HG03342 (cell line): ENCODE results near the gene TOX2.

ENCODE experiments used
- ATAC-seq: cut with Tn5 transposase; IDR thresholded peaks from one replicate; pipeline ENCODE4 v1.9.1; 2021; ENCODE audit warnings: mild to moderate bottlenecking, moderate library complexity; ENCODE audit not compliant: unreplicated experiment

The TOX2 gene

DNA sequence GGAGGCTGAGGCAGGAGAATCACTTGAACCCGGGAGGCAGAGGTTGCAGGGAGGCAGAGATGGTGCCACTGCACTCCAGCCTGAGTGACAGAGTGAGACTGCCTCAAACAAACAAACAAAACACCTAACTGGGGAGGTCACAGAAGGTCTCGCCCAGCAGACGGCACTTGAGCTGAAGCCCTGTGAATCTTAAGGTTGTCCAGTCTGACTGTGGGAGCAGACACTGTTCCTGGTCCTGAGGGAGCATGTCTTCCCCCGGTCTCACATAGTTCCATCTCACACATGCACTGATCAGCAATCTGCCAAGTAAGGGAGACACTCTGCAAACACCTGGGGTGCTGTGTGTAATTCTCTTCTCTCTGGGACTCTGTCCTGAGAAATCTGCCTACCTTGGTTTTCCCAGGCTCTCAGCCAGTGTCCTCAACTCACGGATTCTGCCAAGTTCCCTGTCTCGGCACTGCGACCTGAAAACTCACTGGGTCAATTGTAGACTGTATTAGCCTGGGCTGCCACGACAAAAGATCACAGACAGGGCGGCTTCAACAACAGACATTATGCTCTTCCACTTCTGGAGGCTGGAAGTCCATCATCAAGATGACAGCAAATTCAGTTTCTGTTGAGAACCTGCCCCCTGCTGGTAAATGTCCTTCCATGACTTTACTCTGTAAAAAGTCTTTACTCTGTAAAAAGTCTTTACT, 178.0 kb downstream of the TOX2 start:
- no peak for ATAC-seq

DNA sequence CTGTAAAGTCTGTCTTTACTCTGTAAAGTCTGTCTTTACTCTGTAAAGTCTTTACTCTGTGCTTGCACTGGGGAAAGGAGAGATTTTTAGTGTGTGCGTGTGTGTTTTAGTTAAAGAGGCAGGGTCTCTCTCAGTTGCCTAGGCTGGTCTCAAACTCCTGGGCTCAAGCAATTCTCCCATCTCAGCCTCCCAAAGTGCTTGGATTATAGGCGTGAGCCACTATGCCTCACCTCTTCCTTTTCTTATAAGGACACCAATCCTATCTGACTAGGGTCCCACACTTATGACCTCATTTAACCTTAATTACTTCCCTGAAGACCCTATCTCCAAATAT, 178.6 kb downstream of the TOX2 start:
- no peak for ATAC-seq

DNA sequence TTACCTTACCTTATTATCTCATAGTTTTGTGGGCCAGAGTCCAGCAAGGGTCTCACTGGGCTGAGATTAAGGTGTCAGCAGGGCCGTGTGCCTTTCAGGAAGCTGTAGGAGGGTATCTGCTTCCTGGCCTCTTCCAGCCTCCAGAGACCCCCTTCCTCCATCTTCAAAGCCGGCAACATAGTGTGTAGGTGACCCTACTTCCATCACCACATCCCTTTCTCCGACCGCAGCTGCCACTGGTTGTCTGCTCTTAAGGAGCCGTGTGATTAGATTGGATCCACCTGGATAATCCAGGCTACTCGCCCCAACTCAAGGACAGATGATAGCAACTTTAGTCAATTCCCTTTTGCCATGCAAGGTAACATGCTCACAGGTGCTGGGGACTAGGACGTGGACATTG, 181.2 kb downstream of the TOX2 start:
- ATAC-seq, result no peak

DNA sequence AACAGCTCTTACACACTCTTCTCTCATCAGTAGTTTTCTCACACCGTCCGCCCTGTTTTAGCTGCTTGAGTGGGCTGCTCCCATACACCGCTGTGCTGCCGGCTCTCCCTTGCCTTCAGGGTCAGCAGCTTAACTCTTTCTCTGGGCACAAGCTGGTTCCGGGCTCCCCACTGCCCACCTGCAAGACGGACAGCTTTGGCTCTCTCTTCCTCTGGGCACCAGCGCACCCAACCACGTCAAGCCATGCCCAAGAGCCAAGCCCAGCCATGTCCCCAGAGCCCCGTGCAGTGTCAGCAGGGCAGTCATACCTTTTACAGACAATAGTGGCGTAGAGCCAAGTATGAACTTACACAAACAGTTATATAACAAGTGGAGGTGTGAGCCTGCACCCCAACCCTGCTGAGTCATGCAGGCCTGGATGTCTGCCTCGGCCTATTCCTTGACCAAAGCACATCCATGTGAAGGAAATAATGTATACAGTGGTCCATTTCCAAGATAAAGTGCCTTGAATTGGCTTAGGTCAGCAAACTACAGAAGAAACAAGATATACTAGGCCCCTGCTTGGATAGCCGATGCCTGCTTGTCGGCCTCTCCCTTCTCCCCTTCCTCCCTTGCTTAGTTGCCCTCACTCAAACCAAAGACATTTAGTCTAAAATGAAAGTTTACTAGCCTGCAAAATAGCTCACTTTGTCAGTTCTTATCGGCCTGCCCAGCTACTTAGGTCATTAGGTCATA, 183.0 kb downstream of the TOX2 start:
- no peak for ATAC-seq

DNA sequence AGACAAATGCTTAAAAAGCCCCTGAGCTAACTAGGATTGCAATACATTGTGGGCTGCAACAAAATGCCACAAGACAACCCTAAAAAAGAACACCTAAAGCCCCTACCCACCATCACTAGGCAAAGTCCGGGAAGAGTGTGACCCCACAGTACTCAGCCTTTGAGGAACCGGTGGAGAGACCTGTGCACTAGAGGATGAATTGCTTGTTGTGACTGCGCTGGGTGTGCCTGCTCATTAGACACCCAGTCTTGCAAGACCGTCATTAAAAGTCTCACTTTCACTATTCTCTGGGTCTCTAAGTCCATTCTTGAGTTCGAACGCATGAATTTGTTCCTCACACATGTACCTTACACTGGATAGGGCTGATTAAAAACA, 183.6 kb downstream of the TOX2 start:
- no peak for ATAC-seq

DNA sequence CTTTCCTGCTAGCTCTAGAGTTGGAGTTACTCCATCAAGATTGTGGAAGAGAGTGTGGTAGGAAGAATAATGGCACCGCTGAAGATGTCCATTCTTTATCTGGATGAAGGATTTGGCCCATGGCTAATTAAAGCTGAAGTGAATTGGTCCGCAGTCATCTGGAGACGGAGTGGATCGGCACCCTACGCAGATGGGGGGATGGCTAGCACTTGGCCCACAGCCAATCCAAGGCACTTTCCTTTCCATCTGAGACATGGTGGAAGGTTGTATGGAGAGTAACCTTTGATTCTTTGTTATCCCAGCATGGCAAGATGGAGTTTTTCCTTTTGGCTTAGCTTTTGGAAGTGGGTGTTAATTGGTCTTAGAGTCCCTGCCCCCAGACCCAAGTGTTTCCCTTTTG, 184.0 kb downstream of the TOX2 start:
- ATAC-seq, result no peak

DNA sequence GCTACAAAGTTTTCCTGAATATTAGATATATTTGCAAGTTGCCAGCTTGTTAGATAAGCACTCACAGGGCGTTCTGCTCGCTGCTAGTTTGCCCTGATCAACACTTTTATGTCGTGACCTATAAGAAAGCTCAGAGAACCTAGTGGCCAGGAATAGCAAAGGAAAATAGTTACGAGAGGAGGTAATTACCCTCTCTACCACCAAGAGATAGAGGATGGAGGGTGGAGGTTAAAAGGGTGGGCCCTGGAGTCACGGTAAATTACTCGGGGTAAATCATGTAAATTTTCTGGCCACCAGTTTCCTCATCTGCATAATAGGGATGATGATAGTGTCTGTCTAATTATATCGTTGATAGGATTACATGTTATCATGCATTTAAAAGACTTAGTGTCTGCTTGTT, 185.2 kb downstream of the TOX2 start:
- no peak for ATAC-seq

DNA sequence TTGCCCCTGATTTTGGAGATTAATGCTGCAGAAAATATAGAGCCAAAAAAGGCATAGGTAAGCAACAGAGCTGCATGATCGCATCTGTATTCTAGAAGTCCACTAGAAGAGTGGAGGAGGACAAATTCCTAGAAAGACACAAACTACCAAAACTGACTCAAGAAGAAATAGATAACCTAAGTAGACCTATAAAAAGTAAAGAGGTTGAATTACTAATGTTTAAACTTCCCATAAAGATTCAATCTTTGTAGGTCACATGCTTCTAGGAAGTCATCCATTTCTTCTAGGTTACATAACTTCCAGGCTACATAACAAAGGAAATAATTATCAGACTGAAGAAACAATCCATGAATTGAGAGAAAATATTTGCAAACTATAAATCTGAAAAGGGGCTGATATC, 187.9 kb downstream of the TOX2 start:
- ATAC-seq, result no peak

DNA sequence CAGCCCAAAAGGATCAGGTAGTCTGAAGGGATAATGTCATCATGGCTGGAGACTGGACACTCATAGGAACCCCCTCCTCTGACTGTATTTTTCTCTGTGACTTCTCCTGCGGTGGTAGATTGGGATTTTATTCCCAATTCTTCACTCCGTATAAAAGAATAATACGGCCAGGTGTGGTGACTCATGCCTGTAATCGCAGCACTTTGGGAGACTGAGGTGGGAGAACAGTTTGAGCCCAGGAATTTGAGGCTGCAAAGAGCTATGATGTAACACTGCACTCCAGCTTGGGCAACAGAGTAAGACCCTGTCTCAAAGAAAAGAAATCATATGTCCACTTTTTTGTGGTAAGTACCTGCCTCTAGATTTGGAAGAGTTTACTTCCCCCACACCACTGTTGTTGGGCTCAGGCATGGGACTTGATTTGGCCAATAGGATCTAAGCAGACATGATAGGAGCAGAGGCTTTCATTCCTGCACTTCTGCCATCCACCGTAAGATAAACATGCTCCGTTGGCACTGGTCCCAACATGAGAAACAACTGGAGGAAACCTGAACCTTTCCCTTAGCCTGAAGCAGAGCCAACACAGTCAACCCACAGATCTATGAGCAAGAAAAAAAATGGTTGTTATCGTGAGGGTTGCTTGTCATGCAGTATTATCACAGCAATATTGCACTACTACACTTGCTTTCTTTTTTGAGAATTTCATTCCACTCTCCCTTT, 190.3 kb downstream of the TOX2 start:
- no peak for ATAC-seq

DNA sequence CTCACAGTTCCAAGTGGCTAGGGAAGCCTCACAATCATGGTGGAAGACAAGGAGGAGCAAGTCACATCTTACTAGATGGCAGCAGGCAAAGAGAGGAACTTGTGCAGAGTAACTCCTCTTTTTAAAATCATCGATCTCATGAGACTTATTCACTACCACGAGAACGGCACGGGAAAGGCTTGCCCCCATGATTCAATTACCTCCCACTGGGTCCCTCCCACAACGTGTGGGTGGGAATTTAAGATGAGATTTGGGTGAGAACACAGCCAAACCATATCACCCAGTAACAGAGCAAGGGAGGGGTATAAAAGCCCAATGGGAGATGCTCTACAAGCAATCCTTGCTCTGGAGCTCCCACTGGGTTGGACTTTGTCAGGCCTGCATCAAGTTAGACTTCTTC, 192.0 kb downstream of the TOX2 start:
- no peak for ATAC-seq

DNA sequence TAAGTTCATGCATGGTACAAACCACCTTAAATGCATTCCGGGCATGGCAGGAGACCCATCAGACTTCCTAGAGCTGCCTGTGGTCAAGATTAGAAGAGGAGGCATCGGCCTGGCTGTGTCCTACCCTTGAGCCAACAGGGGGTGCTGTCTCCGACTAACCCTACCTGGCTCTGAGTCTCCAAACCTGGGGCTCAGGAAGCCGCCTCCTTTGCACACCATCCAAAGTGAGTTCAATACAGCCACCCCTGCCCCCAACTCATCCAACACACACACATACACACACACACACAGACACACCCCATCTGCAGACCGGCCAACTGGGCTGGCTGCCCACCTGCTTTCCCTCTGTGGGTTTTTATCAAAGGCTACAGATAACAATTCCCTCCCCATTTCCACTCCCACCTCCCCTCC, 195.3 kb downstream of the TOX2 start:
- no peak for ATAC-seq

DNA sequence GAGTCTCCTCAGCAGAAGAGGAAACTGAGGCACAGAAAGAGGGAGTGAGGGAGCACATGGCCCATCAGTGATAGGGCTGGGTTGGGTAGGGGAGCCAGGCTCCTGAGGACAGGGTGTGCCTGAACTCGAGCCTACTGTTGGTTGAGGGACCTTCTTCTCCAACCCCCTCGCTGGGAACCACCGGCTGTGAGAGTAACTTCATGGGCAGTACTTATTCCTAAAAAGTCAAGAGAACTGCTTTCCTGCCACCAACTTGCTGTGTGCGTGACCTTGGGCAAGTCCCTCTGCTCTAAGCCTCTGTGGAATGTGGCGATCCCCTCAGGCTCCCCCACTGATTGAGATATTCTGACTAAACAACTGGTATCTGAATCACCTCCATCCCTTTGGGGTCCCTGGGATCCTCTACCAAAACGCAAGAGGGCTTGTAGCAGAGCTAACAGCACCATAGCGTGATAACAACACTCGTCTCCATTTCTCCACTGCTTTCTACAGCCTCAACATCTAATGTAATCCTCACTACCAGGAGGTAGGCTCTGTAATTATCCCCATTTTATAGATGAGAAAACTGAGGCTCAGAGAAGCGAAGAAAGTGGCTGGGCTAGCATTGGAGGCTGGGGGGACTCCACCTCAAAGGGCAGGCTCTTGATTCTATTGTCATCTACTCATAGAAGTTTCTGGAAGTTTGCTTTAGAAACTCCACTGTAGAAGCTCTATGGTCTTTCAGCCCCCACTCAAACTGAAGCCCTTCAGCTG, 196.3 kb downstream of the TOX2 start:
- ATAC-seq, result no peak

DNA sequence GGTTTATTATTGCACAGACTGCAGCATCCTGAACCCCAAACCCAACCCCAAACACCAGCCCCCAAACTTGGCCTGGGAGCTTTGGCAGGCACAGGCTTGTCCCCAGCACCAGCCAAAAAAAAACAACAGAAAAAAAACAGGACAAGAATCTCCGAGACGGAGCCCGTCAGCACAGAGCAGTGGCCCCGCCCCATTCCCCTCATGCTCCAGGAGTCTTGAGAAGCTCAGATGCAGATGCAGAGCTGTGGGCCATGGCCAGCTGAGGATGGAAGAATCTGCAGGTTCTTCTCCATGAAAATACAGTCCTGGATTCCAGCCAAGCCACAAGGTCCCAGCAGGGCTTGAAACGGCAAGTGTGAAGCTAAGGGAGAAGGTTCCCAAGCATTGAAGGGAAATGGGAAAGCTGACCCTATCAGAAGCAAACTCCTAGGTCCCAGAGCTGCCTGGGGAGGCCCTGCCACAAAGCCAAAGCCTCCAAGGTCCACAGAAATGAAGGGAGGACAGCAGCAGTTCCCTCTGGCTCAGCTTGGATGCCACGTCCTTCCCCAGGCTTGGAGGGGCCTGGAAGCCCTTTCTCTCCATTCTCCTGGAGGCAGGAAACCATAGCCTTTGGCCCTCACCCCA, 197.2 kb downstream of the TOX2 start:
- no peak for ATAC-seq

DNA sequence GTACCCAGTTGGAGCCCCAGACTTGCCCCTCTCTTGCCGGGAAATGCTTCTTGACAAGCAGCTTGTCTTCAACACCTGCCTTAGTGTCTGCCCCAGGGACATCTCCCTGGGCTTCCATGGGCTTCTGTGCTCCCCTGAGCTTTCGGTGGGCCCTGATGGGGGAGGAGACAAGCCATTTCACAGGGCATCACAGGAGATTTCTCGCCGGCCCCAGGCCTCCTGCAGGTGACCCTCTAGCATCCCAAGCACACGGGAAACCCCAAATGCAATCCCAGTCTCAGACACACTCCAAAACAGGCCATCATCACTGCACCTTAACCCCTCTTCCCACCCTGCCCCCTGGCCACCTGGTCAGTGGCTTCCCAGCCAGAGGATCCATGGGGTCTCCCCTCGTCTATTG, 197.8 kb downstream of the TOX2 start:
- ATAC-seq, result no peak

DNA sequence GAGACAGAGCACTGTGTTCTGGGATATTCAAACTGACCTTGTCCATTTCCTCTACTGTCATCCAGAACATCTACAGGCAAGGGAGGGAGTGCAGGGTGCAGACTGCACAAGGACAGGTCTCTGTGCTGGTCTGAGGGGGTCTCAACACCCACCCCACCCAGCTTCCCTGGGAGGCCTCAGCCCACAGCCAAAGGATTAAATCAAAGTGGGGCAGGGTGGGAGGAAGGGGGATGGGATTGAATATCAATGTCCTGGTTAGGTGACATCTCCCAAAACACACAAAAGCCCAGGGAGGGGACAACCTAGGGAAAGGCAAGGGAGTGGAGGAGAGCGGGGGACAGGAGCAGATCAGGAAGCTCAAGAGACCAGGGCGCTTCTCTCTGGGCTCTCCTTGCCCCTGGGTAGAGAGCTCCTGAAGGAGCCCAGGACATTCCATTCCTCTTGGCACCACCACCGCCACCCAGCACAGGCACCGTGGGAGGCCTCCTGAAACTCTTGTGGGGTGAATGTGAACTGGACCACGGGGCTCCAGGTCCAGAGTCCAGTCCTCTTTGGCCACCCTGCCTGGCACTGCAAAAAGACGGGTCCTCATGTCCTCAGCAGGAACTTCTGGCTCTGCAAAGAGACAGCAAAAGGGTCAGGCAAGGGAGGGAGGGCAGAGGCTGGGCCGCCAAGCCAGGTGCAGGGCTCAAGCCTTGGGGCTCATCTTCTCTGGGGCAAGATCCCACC, 198.4 kb downstream of the TOX2 start:
- ATAC-seq, result no peak

DNA sequence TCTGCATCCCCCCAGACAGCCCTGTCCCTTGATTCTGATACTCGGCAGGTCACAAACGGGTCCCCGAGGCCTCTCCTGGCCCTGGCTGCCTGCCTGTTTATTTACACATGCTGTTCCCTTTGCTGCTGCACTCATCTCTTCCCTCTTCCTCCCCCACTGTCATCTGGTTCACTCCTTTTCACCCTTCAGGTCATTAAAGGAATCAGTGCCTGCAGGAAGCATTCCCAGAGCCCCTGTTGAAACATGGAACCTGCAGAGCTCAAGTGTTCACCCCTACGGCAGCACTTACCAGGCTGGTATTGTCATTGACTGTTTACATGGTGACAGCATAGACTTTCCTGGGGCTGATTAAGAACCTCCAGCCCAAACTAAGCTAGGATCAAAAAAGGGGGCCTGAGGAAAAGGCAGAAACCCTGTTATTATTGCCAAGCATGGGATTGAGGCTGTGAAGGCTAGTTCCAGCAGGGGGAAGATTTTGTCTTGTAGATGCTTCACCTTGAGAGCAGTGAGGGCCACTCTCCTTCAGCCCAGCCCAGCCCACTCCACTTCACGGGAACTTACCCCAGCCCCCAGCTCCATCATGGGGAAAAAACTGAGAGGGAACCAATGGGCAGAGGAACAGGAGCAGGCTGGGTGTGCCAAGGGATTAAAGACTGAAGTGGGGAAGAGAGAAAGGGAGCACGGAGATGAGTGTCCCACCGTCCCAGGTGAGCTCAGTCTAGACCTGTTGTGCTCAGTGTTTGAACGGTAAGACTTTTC, 199.1 kb downstream of the TOX2 start:
- ATAC-seq, result no peak

DNA sequence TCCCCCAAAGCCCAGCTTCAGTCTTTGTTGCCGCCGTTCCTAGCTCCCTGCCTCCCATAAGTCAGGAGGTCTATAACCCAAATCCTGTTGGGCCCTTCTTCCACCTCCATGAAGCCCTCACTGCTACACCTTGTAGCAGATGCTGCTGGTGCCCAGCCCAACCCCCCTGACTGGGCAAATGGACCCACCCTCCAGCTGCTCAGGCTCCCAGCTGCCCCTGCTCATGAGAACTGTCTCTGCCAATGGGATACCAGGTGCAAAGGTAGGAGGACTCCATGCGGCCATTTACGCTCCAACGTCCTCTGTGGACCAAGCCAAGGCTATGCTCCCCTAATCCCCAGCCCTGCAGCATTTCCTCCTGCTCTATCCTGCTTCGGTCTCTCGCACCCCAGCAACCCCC, 200.5 kb downstream of the TOX2 start:
- no peak for ATAC-seq

DNA sequence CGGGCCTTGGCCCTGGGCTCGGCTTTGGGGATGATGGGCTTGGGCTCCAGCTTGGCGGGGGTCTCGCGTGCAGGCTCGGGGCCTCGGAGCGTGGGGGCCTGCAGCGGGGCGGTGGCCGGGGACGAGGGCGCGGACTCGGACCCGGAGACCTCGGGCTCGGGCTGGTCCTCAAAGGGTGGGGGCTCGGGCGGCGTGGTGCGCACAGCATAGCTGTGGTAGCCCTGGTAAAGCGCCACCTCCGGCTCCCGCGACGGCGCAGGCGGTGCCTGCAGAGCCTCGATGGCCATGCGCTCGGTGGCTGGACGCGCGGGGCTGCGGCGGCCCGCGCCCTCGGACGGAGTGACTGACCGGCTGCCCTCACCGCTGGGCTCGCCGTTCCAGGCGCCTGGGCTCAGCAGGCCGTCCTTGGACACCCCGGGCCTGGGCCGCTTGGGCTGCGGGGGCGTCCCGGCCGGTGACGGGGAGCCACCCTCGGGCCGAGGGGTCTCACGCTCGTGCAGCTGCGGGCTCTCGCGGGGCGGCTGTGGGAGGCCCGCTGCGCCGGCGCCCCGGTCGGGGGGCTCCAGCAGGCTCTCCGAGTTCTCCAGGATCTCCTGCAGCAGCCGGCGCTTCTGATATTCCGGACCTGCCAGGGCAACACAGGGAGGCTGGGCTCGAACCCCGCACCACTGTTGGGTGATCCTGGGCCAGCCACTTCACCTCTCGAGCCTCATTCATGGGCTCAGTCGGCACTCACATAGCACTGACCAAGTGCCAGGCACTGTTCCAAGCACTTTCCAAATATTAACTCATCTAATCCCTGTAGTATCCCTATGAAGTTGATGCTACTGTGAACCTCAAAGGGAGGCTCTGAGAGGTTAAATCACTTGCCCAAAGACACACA, 201.4 kb downstream of the TOX2 start:
- no peak for ATAC-seq
